Suprapubic skin (tissue), 4 donors: ENCODE data around the gene GPR146.

Source experiments
- POLR2A ChIP-seq, 2 donors: fragments of 450-650 bp; IDR thresholded peaks; one replicate each; pipeline ENCODE4 v1.6.1; 2017; ENCODE audit warnings: antibody characterized with exemption in 2 of 2, mild to moderate bottlenecking in 2 of 2, moderate library complexity in 2 of 2
- POLR2AphosphoS5 ChIP-seq, 3 donors: sonication (generic); formaldehyde crosslinking; IDR thresholded peaks; one replicate each; pipeline ENCODE4 v1.6.1; 2017; ENCODE audit warnings: antibody characterized with exemption in 3 of 3
- TF ChIP-seq, protein P1 (sequence below), 2 donors: fragments of 200-600 bp in 1 of 2; fragments of 450-650 bp in 1 of 2; sonication (generic) in 1 of 2; IDR thresholded peaks; one replicate each; pipeline ENCODE4 v1.5.1; 2016 to 2019; ENCODE audit warnings: antibody characterized with exemption in 2 of 2, mild to moderate bottlenecking in 1 of 2, moderate library complexity in 1 of 2

DNA sequence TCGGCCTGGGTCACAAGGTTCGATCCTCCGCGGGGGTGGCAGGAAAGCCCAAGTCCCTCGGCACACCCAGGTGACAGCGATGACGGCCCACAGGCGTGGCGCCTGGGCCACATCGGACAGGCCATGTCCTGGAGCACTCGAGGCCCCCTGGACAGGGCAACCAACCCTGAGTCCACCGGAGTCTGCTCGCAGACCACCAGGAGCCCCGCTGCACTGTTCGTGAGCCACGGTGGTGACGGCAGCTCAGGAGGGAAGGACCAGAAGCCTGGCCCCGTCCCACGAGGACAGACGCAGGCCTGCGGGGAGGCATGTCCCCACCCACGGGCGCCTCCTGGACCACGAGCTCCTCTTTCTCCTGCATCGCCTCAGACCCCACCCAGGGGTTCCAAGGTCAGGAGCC, 22.4 kb upstream of the GPR146 start:
- TF ChIP-seq, protein P1, sequence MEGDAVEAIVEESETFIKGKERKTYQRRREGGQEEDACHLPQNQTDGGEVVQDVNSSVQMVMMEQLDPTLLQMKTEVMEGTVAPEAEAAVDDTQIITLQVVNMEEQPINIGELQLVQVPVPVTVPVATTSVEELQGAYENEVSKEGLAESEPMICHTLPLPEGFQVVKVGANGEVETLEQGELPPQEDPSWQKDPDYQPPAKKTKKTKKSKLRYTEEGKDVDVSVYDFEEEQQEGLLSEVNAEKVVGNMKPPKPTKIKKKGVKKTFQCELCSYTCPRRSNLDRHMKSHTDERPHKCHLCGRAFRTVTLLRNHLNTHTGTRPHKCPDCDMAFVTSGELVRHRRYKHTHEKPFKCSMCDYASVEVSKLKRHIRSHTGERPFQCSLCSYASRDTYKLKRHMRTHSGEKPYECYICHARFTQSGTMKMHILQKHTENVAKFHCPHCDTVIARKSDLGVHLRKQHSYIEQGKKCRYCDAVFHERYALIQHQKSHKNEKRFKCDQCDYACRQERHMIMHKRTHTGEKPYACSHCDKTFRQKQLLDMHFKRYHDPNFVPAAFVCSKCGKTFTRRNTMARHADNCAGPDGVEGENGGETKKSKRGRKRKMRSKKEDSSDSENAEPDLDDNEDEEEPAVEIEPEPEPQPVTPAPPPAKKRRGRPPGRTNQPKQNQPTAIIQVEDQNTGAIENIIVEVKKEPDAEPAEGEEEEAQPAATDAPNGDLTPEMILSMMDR (IDR thresholded peaks at IDR 0.05) = no peak
- no peak for TF ChIP-seq POLR2A (IDR thresholded peaks at IDR 0.05)
- no peak for TF ChIP-seq POLR2AphosphoS5 (IDR thresholded peaks at IDR 0.05)
